CD4-positive, alpha-beta T cell (primary cell): ENCODE results near the gene RTN4IP1. TPM values are rescaled to one million over a fixed set of nuclear protein-coding genes. Genes with fewer than 3 reads are reported as not detected.
"Not testable (repeated sequence)": the region's sequence is repeated elsewhere in the genome, so short reads cannot be mapped to it uniquely, and the experiment has no call there.

Experiments used
- ATAC-seq: fragments of 200-7000 bp; cut with Tn5 transposase; one replicate; pipeline ENCODE4 v1.10.0; 2022; ENCODE audit warnings: mild to moderate bottlenecking; ENCODE audit not compliant: poor library complexity
- CTCF ChIA-PET: fragments of 350-600 bp; sonication (Branson Sonifier 250); formaldehyde crosslinking; loops from one replicate; lab custom pipeline; 2021; ENCODE audit warnings: antibody characterized with exemption, inconsistent platforms; lab: Charles Lee
- POLR2A ChIA-PET: fragments of 350-600 bp; sonication (Branson Sonifier 250); formaldehyde crosslinking; loops from one replicate; lab custom pipeline; 2021; ENCODE audit warnings: antibody characterized with exemption, inconsistent platforms; lab: Charles Lee
- DNase-seq, 14 experiments: peaks; one replicate each; pipeline ENCODE4 v3.0.0-alpha.2; 2013 to 2020; ENCODE audit warnings: mixed read lengths in 2 of 14
- H3K27ac ChIP-seq, 2 donors: one replicate each; pipeline versions ENCODE4 v1.5.1 to v1.7.0; 2013; ENCODE audit warnings: low read length in 2 of 2, low read depth in 1 of 2, mild to moderate bottlenecking in 1 of 2
- H3K27me3 ChIP-seq, 2 experiments: 1 replicate in 1 of 2; 2 replicates in 1 of 2; pipeline versions ENCODE4 v1.6.1 to v1.7.0; 2013; ENCODE audit warnings: low read length in 2 of 2, control low read depth in 1 of 2, mild to moderate bottlenecking in 1 of 2, moderate library complexity in 1 of 2; ENCODE audit not compliant: insufficient read depth in 2 of 2, control insufficient read depth in 1 of 2
- H3K36me3 ChIP-seq: one replicate; pipeline ENCODE4 v1.6.1; 2013; ENCODE audit warnings: low read length, control low read depth; ENCODE audit not compliant: insufficient read depth
- H3K4me1 ChIP-seq: one replicate; pipeline ENCODE4 v1.6.1; 2013; ENCODE audit warnings: low read length, control low read depth; ENCODE audit not compliant: insufficient read depth
- H3K4me3 ChIP-seq: one replicate; pipeline ENCODE4 v1.5.1; 2013; ENCODE audit warnings: mild to moderate bottlenecking, low read length, moderate library complexity
- H3K9me3 ChIP-seq, 2 experiments: 1 replicate in 1 of 2; 2 replicates in 1 of 2; pipeline versions ENCODE4 v1.6.1 to v1.7.0; 2013; ENCODE audit warnings: low read length in 2 of 2, mild to moderate bottlenecking in 2 of 2, control low read depth in 1 of 2, moderate library complexity in 1 of 2; ENCODE audit not compliant: control insufficient read depth in 1 of 2, insufficient read depth in 1 of 2
- H3K27ac Mint-ChIP-seq: one replicate; pipeline ENCODE4 v1.8.0; 2020; ENCODE audit warnings: mixed read lengths
- H3K27me3 Mint-ChIP-seq: one replicate; pipeline ENCODE4 v1.8.0; 2021; ENCODE audit warnings: mixed read lengths
- H3K36me3 Mint-ChIP-seq: one replicate; pipeline ENCODE4 v1.8.0; 2021; ENCODE audit warnings: low read depth, mixed read lengths
- H3K4me1 Mint-ChIP-seq: one replicate; pipeline ENCODE4 v1.8.0; 2021; ENCODE audit warnings: low read depth, mixed read lengths
- H3K4me3 Mint-ChIP-seq: one replicate; pipeline ENCODE4 v1.8.0; 2020; ENCODE audit warnings: mild to moderate bottlenecking, mixed read lengths
- H3K9me3 Mint-ChIP-seq: one replicate; pipeline ENCODE4 v1.8.0; 2020; ENCODE audit warnings: mixed read lengths
- intact Hi-C, 2 experiments: fragments of 100-400 bp; cut with DNase I in 1 of 2; cut with micrococcal nuclease in 1 of 2; formaldehyde crosslinking; loops; one replicate each; pipeline versions ENCODE4 v1.15.1 to v1.9.0; 2023 to 2025; cut with DNase I, micrococcal nuclease
- total RNA-seq, 174 experiments: library from RNA in 2 of 174; stranded (reverse) in 2 of 174; gene quantifications; one replicate each; pipeline ENCODE4 v1.2.3 and lab custom pipeline; 2021 to 2026
- TF ChIP-seq, protein P1 (sequence below): fragments of 200-600 bp; IDR thresholded peaks from one replicate; pipeline ENCODE4 v1.8.0; 2022; ENCODE audit warnings: antibody characterized with exemption, mild to moderate bottlenecking

The RTN4IP1 gene
- total RNA-seq, 2 experiments from 2014 or later = 2.4 to 2.5 TPM

DNA sequence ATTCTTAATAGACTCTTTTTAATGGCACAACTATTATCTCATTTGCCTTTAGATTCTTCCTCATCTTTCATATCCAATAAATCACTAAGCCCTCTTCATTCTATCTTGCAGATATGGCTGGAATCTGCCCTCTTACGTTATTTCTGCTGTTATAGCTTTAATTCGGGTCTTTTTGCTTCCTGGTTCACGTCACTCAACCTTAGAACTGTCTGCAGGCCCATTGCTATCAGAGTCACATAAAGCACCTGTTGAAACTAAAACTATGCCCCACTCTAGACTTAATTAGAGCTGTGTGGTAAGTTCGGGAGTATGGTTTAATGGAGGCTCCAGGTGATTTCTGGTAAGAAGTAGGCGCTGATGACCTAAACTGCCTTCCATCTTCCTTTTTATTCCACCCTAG is 1.1 kb upstream of the RTN4IP1 start:
- ChIA-PET CTCF (interaction anchor here (1.0 to 1.1 kb wide), 2 partner anchors 22 to 119 kb away, joined by 3 to 4 read pairs; no protein-coding TSS in a partner anchor), POLR2A (interaction anchor here (0.7 kb wide), 1 partner anchor 22 kb away, joined by 3 read pairs; no protein-coding TSS in a partner anchor)
- Histone ChIP-seq H3K4me1 (peaks cover 15% of the 10 kb centered on the region), H3K27me3 (no peaks in the 10 kb centered on the region), H3K9me3 (no peaks in the 10 kb centered on the region), H3K27ac (no peak overlapping the region), H3K4me3 (peak overlapping the region; percentile 79), H3K36me3 (peaks cover 6% of the 10 kb centered on the region)
- peaks cover 26% of the 10 kb centered on the region for H3K36me3 Mint-ChIP-seq
- H3K4me1 Mint-ChIP-seq = peaks cover 49% of the 10 kb centered on the region
- H3K27me3 Mint-ChIP-seq = no peaks in the 10 kb centered on the region
- intact Hi-C loops = no loop called here
- TF ChIP-seq, protein P1, sequence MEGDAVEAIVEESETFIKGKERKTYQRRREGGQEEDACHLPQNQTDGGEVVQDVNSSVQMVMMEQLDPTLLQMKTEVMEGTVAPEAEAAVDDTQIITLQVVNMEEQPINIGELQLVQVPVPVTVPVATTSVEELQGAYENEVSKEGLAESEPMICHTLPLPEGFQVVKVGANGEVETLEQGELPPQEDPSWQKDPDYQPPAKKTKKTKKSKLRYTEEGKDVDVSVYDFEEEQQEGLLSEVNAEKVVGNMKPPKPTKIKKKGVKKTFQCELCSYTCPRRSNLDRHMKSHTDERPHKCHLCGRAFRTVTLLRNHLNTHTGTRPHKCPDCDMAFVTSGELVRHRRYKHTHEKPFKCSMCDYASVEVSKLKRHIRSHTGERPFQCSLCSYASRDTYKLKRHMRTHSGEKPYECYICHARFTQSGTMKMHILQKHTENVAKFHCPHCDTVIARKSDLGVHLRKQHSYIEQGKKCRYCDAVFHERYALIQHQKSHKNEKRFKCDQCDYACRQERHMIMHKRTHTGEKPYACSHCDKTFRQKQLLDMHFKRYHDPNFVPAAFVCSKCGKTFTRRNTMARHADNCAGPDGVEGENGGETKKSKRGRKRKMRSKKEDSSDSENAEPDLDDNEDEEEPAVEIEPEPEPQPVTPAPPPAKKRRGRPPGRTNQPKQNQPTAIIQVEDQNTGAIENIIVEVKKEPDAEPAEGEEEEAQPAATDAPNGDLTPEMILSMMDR = no peak
- peak overlapping the region; percentile 96 for H3K27ac Mint-ChIP-seq
- peak overlapping the region; percentile 97 for H3K4me3 Mint-ChIP-seq
- H3K9me3 Mint-ChIP-seq = no peaks in the 10 kb centered on the region
- ATAC-seq = no peak
- DNase-seq = peak in 1 of 14 experiments; percentile 8

DNA sequence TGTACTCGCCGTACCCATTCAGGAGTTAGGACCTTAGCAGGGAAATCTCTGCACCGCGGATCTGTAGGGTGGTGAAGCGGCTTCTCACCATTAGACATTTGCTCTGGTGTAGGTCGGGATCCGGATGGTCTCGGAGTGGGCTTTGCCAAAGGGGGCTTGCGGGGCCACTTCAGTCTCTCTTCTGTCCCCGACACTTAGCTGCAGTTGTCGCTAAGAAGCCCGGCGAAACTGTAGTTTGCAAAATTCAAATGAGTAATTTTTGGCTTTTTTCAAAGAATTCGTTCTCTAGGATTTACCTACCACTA is 513 bp upstream of the RTN4IP1 start:
- Mint-ChIP-seq H3K27ac (peak overlapping the region; percentile 96), H3K36me3 (peaks cover 24% of the 10 kb centered on the region), H3K4me1 (peaks cover 43% of the 10 kb centered on the region), H3K27me3 (no peaks in the 10 kb centered on the region), H3K4me3 (peak overlapping the region; percentile 97), H3K9me3 (no peaks in the 10 kb centered on the region)
- ATAC-seq (no peak), DNase-seq (no peak)
- H3K36me3 ChIP-seq = peaks cover under 1% of the 10 kb centered on the region
- TF ChIP-seq, protein P1 = no peak
- H3K4me3 ChIP-seq = peak overlapping the region; percentile 79
- peak overlapping the region; percentile 64 to 83 for H3K27ac ChIP-seq
- H3K4me1 ChIP-seq = peaks cover 15% of the 10 kb centered on the region
- ChIA-PET CTCF (interaction anchor here (1.1 kb wide), 1 partner anchor 22 kb away, joined by 4 read pairs; no protein-coding TSS in a partner anchor), POLR2A (interaction anchor here (0.7 kb wide), 1 partner anchor 22 kb away, joined by 3 read pairs; no protein-coding TSS in a partner anchor)
- H3K27me3 ChIP-seq = no peaks in the 10 kb centered on the region
- H3K9me3 ChIP-seq = no peaks in the 10 kb centered on the region
- intact Hi-C loops = loop anchor here (5.0 to 10.0 kb wide), 6 partner anchors 105 to 1665 kb away; partner anchors contain the start of genes AFG1L (in 1 of the 2), ATG5 (in 1 of the 2), MTRES1 (in 1 of the 2) and PREP (in 1 of the 2)

DNA sequence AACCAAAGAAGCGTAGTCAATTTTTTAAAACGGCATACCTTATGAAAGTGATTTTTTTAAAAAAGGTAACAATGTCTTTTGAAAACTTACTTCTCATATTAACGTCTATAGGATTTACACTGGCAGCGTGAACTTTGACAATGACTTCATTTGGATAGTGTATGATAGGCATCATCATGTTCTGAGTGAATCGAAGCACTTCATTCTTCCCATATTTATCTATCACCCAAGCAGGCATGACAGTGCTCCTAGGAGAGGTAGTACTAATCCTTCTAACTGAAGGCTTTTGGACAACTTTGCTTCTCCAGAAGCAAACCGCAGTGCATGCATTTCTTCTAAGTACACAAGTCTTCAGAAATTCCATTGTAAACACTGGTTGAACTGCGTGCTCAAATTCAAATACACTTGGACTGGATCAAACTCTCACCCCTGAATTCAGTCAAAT is 618 bp downstream of the RTN4IP1 start:
- no peaks in the 10 kb centered on the region for H3K27me3 ChIP-seq
- TF ChIP-seq, protein P1 = no peak
- H3K4me3 ChIP-seq = peak overlapping the region; percentile 79
- no peaks in the 10 kb centered on the region for H3K27me3 Mint-ChIP-seq
- ATAC-seq (no peak), DNase-seq (no peak)
- POLR2A ChIA-PET = no interaction called here
- intact Hi-C loops = loop anchor here (5.0 to 10.0 kb wide), 6 partner anchors 104 to 1666 kb away; partner anchors contain the start of genes AFG1L (in 1 of the 2), ATG5 (in 1 of the 2), MTRES1 (in 1 of the 2) and PREP (in 1 of the 2)
- H3K27ac Mint-ChIP-seq = peak overlapping the region; percentile 96
- no peaks in the 10 kb centered on the region for H3K36me3 ChIP-seq
- H3K9me3 Mint-ChIP-seq = no peaks in the 10 kb centered on the region
- CTCF ChIA-PET = interaction anchor here (1.4 kb wide), 1 partner anchor 9 kb away, joined by 3 read pairs; no protein-coding TSS in a partner anchor
- peaks cover 37% of the 10 kb centered on the region for H3K4me1 Mint-ChIP-seq
- peak overlapping the region in 1 of 2 donors; percentile 83 for H3K27ac ChIP-seq
- H3K4me1 ChIP-seq = peaks cover 15% of the 10 kb centered on the region
- peak overlapping the region; percentile 97 for H3K4me3 Mint-ChIP-seq
- no peaks in the 10 kb centered on the region for H3K9me3 ChIP-seq
- H3K36me3 Mint-ChIP-seq = peaks cover 18% of the 10 kb centered on the region

DNA sequence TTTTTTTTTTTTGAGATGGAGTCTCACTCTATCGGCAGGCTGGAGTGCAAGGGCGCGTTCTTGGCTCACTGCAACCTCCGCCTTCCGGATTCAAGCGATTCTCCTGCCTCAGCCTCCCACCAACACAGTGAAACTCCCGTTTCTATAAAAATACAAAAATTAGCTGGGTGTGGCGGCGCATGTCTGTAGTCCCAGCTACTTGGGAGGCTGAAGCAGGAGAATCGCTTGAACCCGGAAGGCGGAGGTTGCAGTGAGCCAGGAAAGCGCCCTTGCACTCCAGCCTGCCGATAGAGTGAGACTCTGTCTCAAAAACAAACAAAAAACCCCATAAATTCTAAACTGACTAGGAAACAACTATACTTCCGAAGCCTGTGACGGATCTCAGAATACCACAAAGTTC is 1.5 kb downstream of the RTN4IP1 start:
- DNase-seq, H3K4me3 ChIP-seq, ATAC-seq, H3K27ac Mint-ChIP-seq, H3K9me3 ChIP-seq, H3K9me3 Mint-ChIP-seq, H3K27ac ChIP-seq, H3K27me3 Mint-ChIP-seq, CTCF ChIA-PET, H3K27me3 ChIP-seq, POLR2A ChIA-PET, H3K36me3 ChIP-seq: not testable (repeated sequence)
- H3K4me3 Mint-ChIP-seq = peak overlapping the region; percentile 56
- peaks cover 22% of the 10 kb centered on the region for H3K36me3 Mint-ChIP-seq
- H3K4me1 Mint-ChIP-seq = peaks cover 33% of the 10 kb centered on the region
- H3K4me1 ChIP-seq = peaks cover 15% of the 10 kb centered on the region
- intact Hi-C loops = loop anchor here (5.0 to 10.0 kb wide), 6 partner anchors 103 to 1667 kb away; partner anchors contain the start of genes AFG1L (in 1 of the 2), ATG5 (in 1 of the 2), MTRES1 (in 1 of the 2) and PREP (in 1 of the 2)
